Psoas muscle (tissue), 8 donors: ENCODE data around the gene MSTO1. TPM values are rescaled to one million over a fixed set of nuclear protein-coding genes. Genes with fewer than 3 reads are reported as not detected.

ENCODE experiments used
- ATAC-seq, 4 donors: fragments of 200-7000 bp; cut with Tn5 transposase; one replicate each; pipeline ENCODE4 v1.9.1; 2020; ENCODE audit warnings: moderate library complexity in 3 of 4, mild to moderate bottlenecking in 2 of 4
- DNase-seq, 2 donors: peaks; one replicate each; pipeline ENCODE4 v3.0.0-alpha.2; 2020
- H3K27ac ChIP-seq: fragments of 200-600 bp; one replicate; pipeline ENCODE4 v1.8.0; 2022
- H3K27me3 ChIP-seq, 3 donors: fragments of 200-600 bp in 1 of 3; one replicate each; pipeline versions ENCODE4 v1.6.1 to v1.8.0; 2013 to 2022; ENCODE audit warnings: low read length in 2 of 3, mild to moderate bottlenecking in 2 of 3, moderate library complexity in 1 of 3; ENCODE audit not compliant: insufficient read depth in 3 of 3
- H3K36me3 ChIP-seq, 2 donors: fragments of 200-600 bp in 1 of 2; one replicate each; pipeline versions ENCODE4 v1.6.1 to v1.8.0; 2013 to 2022; ENCODE audit warnings: low read depth in 1 of 2, mild to moderate bottlenecking in 1 of 2, moderate library complexity in 1 of 2; ENCODE audit not compliant: insufficient read depth in 1 of 2
- H3K4me1 ChIP-seq: fragments of 200-600 bp; one replicate; pipeline ENCODE4 v1.8.0; 2022
- H3K4me3 ChIP-seq: fragments of 200-600 bp; one replicate; pipeline ENCODE4 v1.8.0; 2022; ENCODE audit warnings: mild to moderate bottlenecking
- H3K9me3 ChIP-seq: fragments of 200-600 bp; one replicate; pipeline ENCODE4 v1.8.0; 2022
- WGBS, 3 donors: extraction: QIAGEN DNeasy Blood & Tissue Kit; methylation state at CpG; one replicate each; pipeline versions ENCODE4 v1.1.6 to v1.1.7; 2013; 5-methylcytosine and 5-hydroxymethylcytosine counted together
- intact Hi-C, 2 donors: fragments of 100-400 bp; cut with DNase I; formaldehyde crosslinking; loops; one replicate each; pipeline versions ENCODE4 v1.11.0 to v1.14.2; 2022
- polyA plus RNA-seq, 3 donors: library from polyadenylated mRNA; stranded (reverse); fragments of 200-250 nt; gene quantifications; one replicate each; pipeline ENCODE4 v1.2.3, GENCODE V29; 2013
- total RNA-seq, 4 donors: library from RNA; stranded (reverse); fragmentation: NEBNext Ultra II Directional in 2 of 4; extraction: Animal tissue kit (Norgen Biotek cat#: 25700) in 2 of 4; gene quantifications; one replicate each; pipeline versions ENCODE4 v1.2.1 to v1.2.4, GENCODE V29; 2021 to 2023
- TF ChIP-seq, protein P1 (sequence below): fragments of 200-600 bp; IDR thresholded peaks from one replicate; pipeline ENCODE4 v1.8.0; 2022; ENCODE audit warnings: antibody characterized with exemption
- donor health status: healthy with polysubstance abuse.
- donor health status: DM: no; HTN: no; CAD: no; lungs with moderate emphysema.
- donor health status: Bipolar disorder and iron deficiency.
- donor health status: healthy.
- donor health status: DM: yes; HTN: yes; CAD: no.
- donor health status: DM: no; HTN: no; CAD: no.
- donor health status: DM: no; HTN: no; CAD: no.
- donor health status: DM: yes; HTN: yes; CAD: no.

The MSTO1 gene
- total and polyA plus RNA-seq, 7 donors: 4.5 to 15.3 (median 9.5) TPM

DNA sequence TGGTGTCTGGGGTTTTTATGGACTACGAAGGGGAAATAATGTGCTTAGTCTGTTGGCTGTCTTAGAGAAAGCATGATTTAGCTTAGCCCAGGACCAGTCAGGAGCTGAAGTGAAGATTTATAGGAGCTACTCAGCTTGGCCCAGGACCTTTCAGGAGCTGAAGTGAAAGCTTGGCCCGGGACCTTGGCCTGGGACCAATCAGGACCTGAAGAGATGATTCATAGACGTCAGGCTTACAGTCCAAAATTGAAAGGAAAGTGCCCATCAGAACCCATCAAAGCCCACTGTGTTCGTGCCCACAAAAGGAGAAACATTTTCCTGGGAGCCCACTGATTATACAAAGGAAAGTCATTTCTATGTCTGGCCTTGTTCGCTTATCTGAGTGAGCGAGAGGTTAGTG is 35.6 kb downstream of the MSTO1 start:
- intact Hi-C loops: no loop called here
- H3K27ac ChIP-seq: no peak overlapping the region
- H3K27me3 ChIP-seq: no peaks in the 10 kb centered on the region
- H3K4me3 ChIP-seq: no peak overlapping the region
- ATAC-seq (peak in 2 of 4 donors; percentile 39), DNase-seq (peak; percentile 43 to 56)
- H3K9me3 ChIP-seq: peaks cover 9% of the 10 kb centered on the region
- TF ChIP-seq, protein P1, sequence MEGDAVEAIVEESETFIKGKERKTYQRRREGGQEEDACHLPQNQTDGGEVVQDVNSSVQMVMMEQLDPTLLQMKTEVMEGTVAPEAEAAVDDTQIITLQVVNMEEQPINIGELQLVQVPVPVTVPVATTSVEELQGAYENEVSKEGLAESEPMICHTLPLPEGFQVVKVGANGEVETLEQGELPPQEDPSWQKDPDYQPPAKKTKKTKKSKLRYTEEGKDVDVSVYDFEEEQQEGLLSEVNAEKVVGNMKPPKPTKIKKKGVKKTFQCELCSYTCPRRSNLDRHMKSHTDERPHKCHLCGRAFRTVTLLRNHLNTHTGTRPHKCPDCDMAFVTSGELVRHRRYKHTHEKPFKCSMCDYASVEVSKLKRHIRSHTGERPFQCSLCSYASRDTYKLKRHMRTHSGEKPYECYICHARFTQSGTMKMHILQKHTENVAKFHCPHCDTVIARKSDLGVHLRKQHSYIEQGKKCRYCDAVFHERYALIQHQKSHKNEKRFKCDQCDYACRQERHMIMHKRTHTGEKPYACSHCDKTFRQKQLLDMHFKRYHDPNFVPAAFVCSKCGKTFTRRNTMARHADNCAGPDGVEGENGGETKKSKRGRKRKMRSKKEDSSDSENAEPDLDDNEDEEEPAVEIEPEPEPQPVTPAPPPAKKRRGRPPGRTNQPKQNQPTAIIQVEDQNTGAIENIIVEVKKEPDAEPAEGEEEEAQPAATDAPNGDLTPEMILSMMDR: no peak
- H3K4me1 ChIP-seq: no peaks in the 10 kb centered on the region
- WGBS, 3 donors: 53 to 59% (median 56%) methylated on average over 6 of the region's 6 CpGs
- H3K36me3 ChIP-seq: no peaks in the 10 kb centered on the region

DNA sequence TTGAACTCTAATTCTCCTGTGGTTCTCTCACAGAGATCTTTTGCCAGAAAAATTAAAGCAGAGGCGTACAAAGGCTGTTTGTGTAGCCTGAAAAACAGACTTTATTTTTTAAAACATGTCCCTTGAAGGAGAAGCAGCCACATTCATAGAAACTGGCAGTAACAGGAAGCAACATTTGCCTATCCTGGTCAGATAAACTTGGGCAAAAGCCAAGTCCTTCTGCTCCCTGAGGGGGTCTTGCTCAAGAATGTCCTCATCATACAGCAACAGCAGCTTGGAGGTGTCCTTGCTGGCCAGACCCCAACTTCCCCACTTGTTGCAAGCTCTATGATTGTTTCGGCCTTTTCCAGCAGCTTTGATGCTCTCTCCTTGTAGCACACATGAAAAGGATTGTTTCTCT is 36.3 kb downstream of the MSTO1 start:
- no peak overlapping the region for H3K4me3 ChIP-seq
- no peak overlapping the region for H3K27ac ChIP-seq
- H3K27me3 ChIP-seq: no peaks in the 10 kb centered on the region
- 75 to 86% (median 82%) methylated on average over 2 of the region's 2 CpGs for WGBS, 3 donors
- H3K9me3 ChIP-seq: peaks cover 9% of the 10 kb centered on the region
- H3K4me1 ChIP-seq: no peaks in the 10 kb centered on the region
- DNase-seq (peak; percentile 73 to 79), ATAC-seq (peak in 3 of 4 donors; percentile 21 to 67 (median 45))
- intact Hi-C loops: no loop called here
- no peaks in the 10 kb centered on the region for H3K36me3 ChIP-seq
- TF ChIP-seq, protein P1: no peak

GRCh38 chr1:155648207-155649147 is 38.5 kb downstream of the MSTO1 start:
- no peak overlapping the region for H3K27ac ChIP-seq

GRCh38 chr1:155649676-155650075 is 39.7 kb downstream of the MSTO1 start:
- no peaks in the 10 kb centered on the region for H3K27me3 ChIP-seq
- TF ChIP-seq, protein P1: no peak
- no peak overlapping the region for H3K4me3 ChIP-seq
- no peaks in the 10 kb centered on the region for H3K4me1 ChIP-seq
- DNase-seq (no peak), ATAC-seq (no peak)
- intact Hi-C loops: no loop called here
- no peaks in the 10 kb centered on the region for H3K36me3 ChIP-seq
- H3K9me3 ChIP-seq: no peaks in the 10 kb centered on the region
- no peak overlapping the region for H3K27ac ChIP-seq

More at GRCh38 chr1:155648207-155649147, 38.5 kb downstream of the MSTO1 start:
- H3K27me3 ChIP-seq: no peaks in the 10 kb centered on the region
- H3K9me3 ChIP-seq: no peaks in the 10 kb centered on the region
- H3K36me3 ChIP-seq: no peaks in the 10 kb centered on the region
- H3K4me1 ChIP-seq: no peaks in the 10 kb centered on the region
- WGBS, 3 donors: 63 to 69% (median 63%) methylated on average over 11 of the region's 11 CpGs
- ATAC-seq: peak; percentile 43 to 71 (median 68)
- H3K4me3 ChIP-seq: no peak overlapping the region
- no peak for DNase-seq
- intact Hi-C loops: no loop called here
- TF ChIP-seq, protein P1: peak; percentile 15
